OCI-LY1 (cell line): ENCODE results near the gene ELK3.

Experiments
- EZH2 ChIP-seq: fragments of 200-600 bp; sonication (generic), shearing (Covaris generic); IDR thresholded peaks from 2 replicates; pipeline ENCODE4 v1.8.0; 2017; ENCODE audit warnings: borderline replicate concordance, mixed run types, mild to moderate bottlenecking, antibody characterized with exemption, low read length, moderate library complexity, mixed read lengths
- TF ChIP-seq, protein P1 (sequence below): fragments of 200-600 bp; sonication (generic), shearing (Covaris generic); IDR thresholded peaks from 2 replicates; pipeline ENCODE4 v1.5.1; 2017; ENCODE audit warnings: mild to moderate bottlenecking, antibody characterized with exemption, low read length, moderate library complexity, mixed read lengths

DNA sequence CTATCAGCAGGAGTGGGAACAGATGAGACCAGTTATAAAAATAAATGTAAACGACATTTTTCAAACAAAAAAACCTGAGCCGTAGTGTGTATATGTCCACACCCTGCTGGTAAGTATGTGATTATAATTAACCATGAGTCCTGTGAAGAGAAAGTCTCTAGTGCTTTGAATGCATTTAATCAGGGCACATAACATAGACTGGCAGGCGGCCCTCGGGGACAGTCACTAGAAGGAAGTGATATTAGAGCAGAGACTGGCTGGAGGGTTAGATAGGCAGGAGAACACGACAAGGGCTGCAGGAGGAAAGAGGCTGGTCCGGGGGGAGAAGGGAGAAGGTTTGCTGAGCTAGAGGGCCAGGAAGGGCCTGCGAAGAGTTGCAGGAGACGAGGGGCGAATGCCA is 23.8 kb upstream of the ELK3 start:
- TF ChIP-seq, protein P1, sequence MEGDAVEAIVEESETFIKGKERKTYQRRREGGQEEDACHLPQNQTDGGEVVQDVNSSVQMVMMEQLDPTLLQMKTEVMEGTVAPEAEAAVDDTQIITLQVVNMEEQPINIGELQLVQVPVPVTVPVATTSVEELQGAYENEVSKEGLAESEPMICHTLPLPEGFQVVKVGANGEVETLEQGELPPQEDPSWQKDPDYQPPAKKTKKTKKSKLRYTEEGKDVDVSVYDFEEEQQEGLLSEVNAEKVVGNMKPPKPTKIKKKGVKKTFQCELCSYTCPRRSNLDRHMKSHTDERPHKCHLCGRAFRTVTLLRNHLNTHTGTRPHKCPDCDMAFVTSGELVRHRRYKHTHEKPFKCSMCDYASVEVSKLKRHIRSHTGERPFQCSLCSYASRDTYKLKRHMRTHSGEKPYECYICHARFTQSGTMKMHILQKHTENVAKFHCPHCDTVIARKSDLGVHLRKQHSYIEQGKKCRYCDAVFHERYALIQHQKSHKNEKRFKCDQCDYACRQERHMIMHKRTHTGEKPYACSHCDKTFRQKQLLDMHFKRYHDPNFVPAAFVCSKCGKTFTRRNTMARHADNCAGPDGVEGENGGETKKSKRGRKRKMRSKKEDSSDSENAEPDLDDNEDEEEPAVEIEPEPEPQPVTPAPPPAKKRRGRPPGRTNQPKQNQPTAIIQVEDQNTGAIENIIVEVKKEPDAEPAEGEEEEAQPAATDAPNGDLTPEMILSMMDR, result no peak
- no peak for TF ChIP-seq EZH2
